GM23338 (cell line): ENCODE measurements around the gene ANKLE2. TPM values are rescaled to one million over a fixed set of nuclear protein-coding genes. Genes with fewer than 3 reads are reported as not detected.

ENCODE experiments used
- ATAC-seq: fragments of 200-7000 bp; cut with Tn5 transposase; 3 replicates; pipeline ENCODE4 v1.9.1; 2020
- DNase-seq: peaks from one replicate; pipeline ENCODE4 v3.0.0-alpha.2; 2015; ENCODE audit warnings: low spot score
- H2AFZ ChIP-seq: fragments of 200-600 bp; sonication (generic); 2 replicates; pipeline ENCODE4 v1.8.0; 2016; ENCODE audit warnings: antibody characterized with exemption, mild to moderate bottlenecking, moderate library complexity
- H3F3A ChIP-seq: fragments of 200-600 bp; sonication (generic); replicated peaks from 2 replicates; pipeline ENCODE4 v1.8.0; 2017; ENCODE audit warnings: antibody characterized with exemption, mixed run types, low read depth
- H3K27ac ChIP-seq: fragments of 200-600 bp; sonication (generic); 2 replicates; pipeline ENCODE4 v1.6.1; 2016; ENCODE audit warnings: low read depth
- H3K27me3 ChIP-seq: fragments of 200-600 bp; sonication (generic); 2 replicates; pipeline ENCODE4 v1.8.0; 2016; ENCODE audit warnings: mild to moderate bottlenecking, mixed run types, moderate library complexity; ENCODE audit not compliant: insufficient read depth
- H3K36me3 ChIP-seq: fragments of 200-600 bp; sonication (generic); 2 replicates; pipeline ENCODE4 v1.8.0; 2016; ENCODE audit warnings: mild to moderate bottlenecking; ENCODE audit not compliant: insufficient read depth
- H3K4me1 ChIP-seq: fragments of 200-600 bp; sonication (generic); 2 replicates; pipeline ENCODE4 v1.8.0; 2016; ENCODE audit warnings: mild to moderate bottlenecking, moderate library complexity; ENCODE audit not compliant: insufficient read depth
- H3K4me2 ChIP-seq: fragments of 200-600 bp; sonication (generic); 2 replicates; pipeline ENCODE4 v1.7.1; 2017; ENCODE audit warnings: mixed run types
- H3K4me3 ChIP-seq: fragments of 200-600 bp; sonication (generic); 2 replicates; pipeline ENCODE4 v1.6.1; 2016; ENCODE audit warnings: mixed run types
- H3K79me2 ChIP-seq: fragments of 200-600 bp; sonication (generic); replicated peaks from 2 replicates; pipeline ENCODE4 v1.8.0; 2017; ENCODE audit warnings: mild to moderate bottlenecking; ENCODE audit not compliant: insufficient read depth
- H3K9me2 ChIP-seq: fragments of 200-600 bp; sonication (generic); 2 replicates; pipeline ENCODE4 v1.8.0; 2017; ENCODE audit not compliant: insufficient read depth
- H4K20me1 ChIP-seq: fragments of 200-600 bp; sonication (generic); replicated peaks from 2 replicates; pipeline ENCODE4 v1.8.0; 2017; ENCODE audit warnings: mild to moderate bottlenecking; ENCODE audit not compliant: insufficient read depth
- H3K27ac Mint-ChIP-seq: 2 replicates; pipeline ENCODE4 v1.8.0; 2020; ENCODE audit warnings: inconsistent platforms, mild to moderate bottlenecking, moderate library complexity, mixed read lengths
- H3K27me3 Mint-ChIP-seq: 3 replicates; pipeline ENCODE4 v1.8.0; 2022; ENCODE audit warnings: low read depth, mild to moderate bottlenecking, moderate library complexity, mixed read lengths, inconsistent platforms; ENCODE audit not compliant: insufficient read depth, poor library complexity
- H3K36me3 Mint-ChIP-seq: 3 replicates; pipeline ENCODE4 v1.8.0; 2021; ENCODE audit warnings: low read depth, mild to moderate bottlenecking, inconsistent platforms, moderate library complexity, mixed read lengths
- H3K4me1 Mint-ChIP-seq: 3 replicates; pipeline ENCODE4 v1.8.0; 2020; ENCODE audit warnings: mild to moderate bottlenecking, inconsistent platforms, mixed read lengths
- H3K4me3 Mint-ChIP-seq: 3 replicates; pipeline ENCODE4 v1.8.0; 2021; ENCODE audit warnings: moderate library complexity, mild to moderate bottlenecking, inconsistent platforms, mixed read lengths
- H3K9me3 Mint-ChIP-seq: 3 replicates; pipeline ENCODE4 v1.8.0; 2020; ENCODE audit warnings: moderate library complexity, mild to moderate bottlenecking, inconsistent platforms, mixed read lengths
- JUNB ChIP-seq: IDR thresholded peaks from one replicate; pipeline ENCODE4 v1.6.1; 2016; ENCODE audit warnings: antibody characterized with exemption; ENCODE audit not compliant: unreplicated experiment
- NANOG ChIP-seq: IDR thresholded peaks from 2 replicates; pipeline ENCODE4 v1.6.1; 2016; ENCODE audit warnings: antibody characterized with exemption, borderline replicate concordance
- STAT1 ChIP-seq: IDR thresholded peaks from one replicate; pipeline ENCODE4 v1.6.1; 2016; ENCODE audit warnings: antibody characterized with exemption; ENCODE audit not compliant: unreplicated experiment
- ZNF114 ChIP-seq: fragments of 250-450 bp; sonication (Bioruptor Pico); IDR thresholded peaks from 2 replicates; pipeline ENCODE4 v1.5.0; 2020; ENCODE audit warnings: mild to moderate bottlenecking, moderate library complexity
- ZNF331 ChIP-seq: fragments of 250-450 bp; sonication (Bioruptor Pico); IDR thresholded peaks from 2 replicates; pipeline ENCODE4 v1.5.0; 2020; ENCODE audit warnings: low read depth, mild to moderate bottlenecking, moderate library complexity
- ZNF462 ChIP-seq: fragments of 250-450 bp; sonication (Bioruptor Pico); IDR thresholded peaks from 2 replicates; pipeline ENCODE4 v1.5.0; 2020; ENCODE audit warnings: mild to moderate bottlenecking, moderate library complexity
- polyA plus RNA-seq: library from polyadenylated mRNA; unstranded; fragments of >200 nt; fragmentation: Nextera tagmentation; extraction: Ambion mirVana; gene quantifications from 2 replicates; pipeline ENCODE4 v1.2.1, GENCODE V29; 2016
- total RNA-seq: library from RNA; depleted of rRNA; stranded (reverse); fragments of >200 nt; shearing (Covaris generic); gene quantifications from 2 replicates; pipeline ENCODE4 v1.2.3, GENCODE V29; 2014
- TF ChIP-seq, protein P1 (sequence below), 2 experiments: fragments of 200-600 bp in 1 of 2; sonication (generic) in 1 of 2; conservative IDR thresholded peaks; 2 replicates each; pipeline versions ENCODE4 v1.5.1 to v1.6.1; 2016 to 2017; ENCODE audit warnings: antibody characterized with exemption in 2 of 2, low read depth in 2 of 2, mild to moderate bottlenecking in 2 of 2, moderate library complexity in 1 of 2
- TF ChIP-seq, protein P2 (sequence below): IDR thresholded peaks from one replicate; pipeline ENCODE4 v1.6.1; 2018; ENCODE audit warnings: antibody characterized with exemption; ENCODE audit not compliant: unreplicated experiment

Gene ANKLE2
- total and polyA plus RNA-seq, 2 experiments from 2014 or later, result 27.2 to 63.7 TPM

- TF ChIP-seq ZNF462 (no peak), JUNB (no peak), STAT1 (no peak), ZNF331 (no peak)
- TF ChIP-seq, protein P1, sequence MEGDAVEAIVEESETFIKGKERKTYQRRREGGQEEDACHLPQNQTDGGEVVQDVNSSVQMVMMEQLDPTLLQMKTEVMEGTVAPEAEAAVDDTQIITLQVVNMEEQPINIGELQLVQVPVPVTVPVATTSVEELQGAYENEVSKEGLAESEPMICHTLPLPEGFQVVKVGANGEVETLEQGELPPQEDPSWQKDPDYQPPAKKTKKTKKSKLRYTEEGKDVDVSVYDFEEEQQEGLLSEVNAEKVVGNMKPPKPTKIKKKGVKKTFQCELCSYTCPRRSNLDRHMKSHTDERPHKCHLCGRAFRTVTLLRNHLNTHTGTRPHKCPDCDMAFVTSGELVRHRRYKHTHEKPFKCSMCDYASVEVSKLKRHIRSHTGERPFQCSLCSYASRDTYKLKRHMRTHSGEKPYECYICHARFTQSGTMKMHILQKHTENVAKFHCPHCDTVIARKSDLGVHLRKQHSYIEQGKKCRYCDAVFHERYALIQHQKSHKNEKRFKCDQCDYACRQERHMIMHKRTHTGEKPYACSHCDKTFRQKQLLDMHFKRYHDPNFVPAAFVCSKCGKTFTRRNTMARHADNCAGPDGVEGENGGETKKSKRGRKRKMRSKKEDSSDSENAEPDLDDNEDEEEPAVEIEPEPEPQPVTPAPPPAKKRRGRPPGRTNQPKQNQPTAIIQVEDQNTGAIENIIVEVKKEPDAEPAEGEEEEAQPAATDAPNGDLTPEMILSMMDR (conservative IDR thresholded peaks at IDR 0.05; ENCODE audit: low read depth in 2 of 2), result no peak
Measured at GRCh38 chr12:132720606-132721345, 40.9 kb downstream of the ANKLE2 start (continued).

DNA sequence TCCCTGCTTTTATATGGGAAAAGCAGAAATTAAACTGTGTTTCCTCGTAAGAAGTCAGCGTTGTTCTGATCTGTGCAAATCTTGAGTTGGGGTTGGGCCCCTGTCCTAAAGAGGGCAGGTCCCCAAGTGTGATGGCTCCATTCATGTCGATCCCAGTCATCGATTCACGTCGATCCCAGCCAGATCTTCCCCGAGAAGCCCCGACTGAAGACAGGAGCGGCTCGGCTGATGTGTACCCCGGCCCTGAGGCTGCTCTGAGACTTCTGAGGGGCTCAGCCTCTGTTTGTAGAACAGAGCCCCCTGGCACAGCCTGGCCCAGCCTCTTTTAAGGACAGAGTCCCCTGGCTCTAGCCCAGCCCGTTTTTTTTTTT, 41.7 kb downstream of the ANKLE2 start:
- Histone ChIP-seq H3K4me3 (no peak overlapping the region), H3K4me1 (no peaks in the 10 kb centered on the region), H3K27me3 (no peaks in the 10 kb centered on the region), H3K4me2 (no peak overlapping the region), H3F3A (peaks cover 31% of the 10 kb centered on the region), H3K9me2 (no peaks in the 10 kb centered on the region), H3K36me3 (peaks cover 7% of the 10 kb centered on the region; the same call in 1 of the 2 replicates), H3K27ac (no peak overlapping the region), H2AFZ (no peak overlapping the region), H4K20me1 (peaks cover 5% of the 10 kb centered on the region), H3K79me2 (peaks cover 8% of the 10 kb centered on the region)
- Mint-ChIP-seq H3K4me1 (no peaks in the 10 kb centered on the region), H3K4me3 (no peak overlapping the region), H3K27me3 (peaks cover 14% of the 10 kb centered on the region), H3K27ac (no peak overlapping the region), H3K9me3 (no peaks in the 10 kb centered on the region), H3K36me3 (peaks cover 81% of the 10 kb centered on the region)
- DNase-seq, result no peak
- no peak for ATAC-seq
- no peak for TF ChIP-seq NANOG
- no peak for TF ChIP-seq ZNF114 (CRISPR knock-in tag)
- TF ChIP-seq, protein P2, sequence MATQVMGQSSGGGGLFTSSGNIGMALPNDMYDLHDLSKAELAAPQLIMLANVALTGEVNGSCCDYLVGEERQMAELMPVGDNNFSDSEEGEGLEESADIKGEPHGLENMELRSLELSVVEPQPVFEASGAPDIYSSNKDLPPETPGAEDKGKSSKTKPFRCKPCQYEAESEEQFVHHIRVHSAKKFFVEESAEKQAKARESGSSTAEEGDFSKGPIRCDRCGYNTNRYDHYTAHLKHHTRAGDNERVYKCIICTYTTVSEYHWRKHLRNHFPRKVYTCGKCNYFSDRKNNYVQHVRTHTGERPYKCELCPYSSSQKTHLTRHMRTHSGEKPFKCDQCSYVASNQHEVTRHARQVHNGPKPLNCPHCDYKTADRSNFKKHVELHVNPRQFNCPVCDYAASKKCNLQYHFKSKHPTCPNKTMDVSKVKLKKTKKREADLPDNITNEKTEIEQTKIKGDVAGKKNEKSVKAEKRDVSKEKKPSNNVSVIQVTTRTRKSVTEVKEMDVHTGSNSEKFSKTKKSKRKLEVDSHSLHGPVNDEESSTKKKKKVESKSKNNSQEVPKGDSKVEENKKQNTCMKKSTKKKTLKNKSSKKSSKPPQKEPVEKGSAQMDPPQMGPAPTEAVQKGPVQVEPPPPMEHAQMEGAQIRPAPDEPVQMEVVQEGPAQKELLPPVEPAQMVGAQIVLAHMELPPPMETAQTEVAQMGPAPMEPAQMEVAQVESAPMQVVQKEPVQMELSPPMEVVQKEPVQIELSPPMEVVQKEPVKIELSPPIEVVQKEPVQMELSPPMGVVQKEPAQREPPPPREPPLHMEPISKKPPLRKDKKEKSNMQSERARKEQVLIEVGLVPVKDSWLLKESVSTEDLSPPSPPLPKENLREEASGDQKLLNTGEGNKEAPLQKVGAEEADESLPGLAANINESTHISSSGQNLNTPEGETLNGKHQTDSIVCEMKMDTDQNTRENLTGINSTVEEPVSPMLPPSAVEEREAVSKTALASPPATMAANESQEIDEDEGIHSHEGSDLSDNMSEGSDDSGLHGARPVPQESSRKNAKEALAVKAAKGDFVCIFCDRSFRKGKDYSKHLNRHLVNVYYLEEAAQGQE, result no peak
